ENCODE results near the gene GLG1. TPM values are rescaled to one million over a fixed set of nuclear protein-coding genes. Genes with fewer than 3 reads are reported as not detected.
A peak's percentile ranks its signal among the peaks of the same experiment; 100 is the strongest.
"Not testable (repeated sequence)": the region's sequence is repeated elsewhere in the genome, so short reads cannot be mapped to it uniquely, and the experiment has no call there.

The GLG1 gene
- total RNA-seq (2021): 487 and 587 TPM in 2 replicates
- Bru-seq, nascent RNA: percentile 99 among the genes with signal in this experiment
- BruChase-seq, experiment 1, labeled RNA remaining after a 2-hour chase: percentile 98 among the genes with signal in this experiment
- percentile 99 among the genes with signal in this experiment for BruChase-seq, experiment 2, labeled RNA remaining after a 6-hour chase
- long read RNA-seq, full-length matches to known transcripts: 465 of 690 reads
- long read RNA-seq, partial matches to known transcripts: 113 of 690 reads
- long read RNA-seq, other reads (novel, unspliced or antisense): 112 of 690 reads

DNA sequence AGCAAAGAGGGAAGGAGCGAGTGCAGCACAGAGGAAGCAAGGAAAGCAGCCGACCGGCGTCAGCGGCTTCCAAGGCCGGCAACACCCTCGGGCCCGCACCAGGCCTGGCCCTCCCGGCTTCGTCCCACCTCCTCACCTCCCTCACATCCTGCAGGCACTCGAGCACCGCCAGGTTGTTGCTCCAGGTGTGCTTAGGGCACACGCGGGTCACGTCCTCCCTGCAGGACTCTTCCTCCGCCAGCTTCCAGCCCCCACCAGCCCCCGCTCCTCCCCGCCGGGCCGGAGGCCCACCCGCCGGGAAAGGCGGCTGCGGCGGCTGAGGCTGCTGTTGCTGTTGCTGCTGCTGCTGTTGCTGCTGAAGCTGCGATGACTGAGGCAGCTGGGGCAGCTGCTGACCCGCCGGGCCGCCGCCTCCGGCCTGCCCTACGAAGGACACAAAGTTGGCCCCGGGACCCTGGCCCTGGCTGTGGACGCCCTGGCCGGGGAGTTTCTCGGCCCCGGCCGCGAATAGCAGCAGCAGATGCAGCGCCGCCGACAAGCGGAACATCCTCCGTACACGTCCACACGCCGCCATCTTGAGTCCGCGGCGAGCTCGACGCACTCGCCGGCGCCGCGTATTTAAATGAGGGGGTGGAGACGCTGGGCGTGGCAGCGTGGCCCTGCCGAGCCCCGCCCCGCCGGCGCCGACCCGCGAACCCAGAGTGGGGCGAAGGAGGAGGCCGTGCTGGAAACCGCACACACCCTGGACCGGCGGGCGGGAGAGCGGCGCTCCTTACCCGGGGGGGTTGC lies at the start of gene GLG1:
Gene GLG1 (minus strand): TSS at position 594 of the 789 bp plus-strand sequence. CDS start 20 bp downstream, at position 574.
- Histone ChIP-seq H3K9me3 (ENCODE audit: low read depth, low read length, poor library complexity, severe bottlenecking) (peaks cover 4% of the 10 kb centered on the region), H3K27me3 (replicated peaks; ENCODE audit: insufficient read depth, low read depth, low read length, poor library complexity) (no peaks in the 10 kb centered on the region), H3K36me3 (ENCODE audit: insufficient read depth, low read length, poor library complexity, severe bottlenecking) (peaks cover 17% of the 10 kb centered on the region), H3K27ac (ENCODE audit: low read depth, low read length, poor library complexity, severe bottlenecking) (peak within 1 kb of the TSS; percentile 94), H3K4me3 (ENCODE audit: low read depth, low read length, poor library complexity, severe bottlenecking) (peak within 1 kb of the TSS; percentile 85), H3K4me1 (ENCODE audit: insufficient read depth, low read length, poor library complexity, severe bottlenecking) (peaks cover 11% of the 10 kb centered on the region)
- no TSS peak for BruUV-seq (replicated peaks)
- ChIA-PET CTCF (no interaction called here), POLR2A (ENCODE audit: low non-redundant PET) (interaction anchor here (0.6 kb wide), 1 partner anchor 14 kb away, joined by 10 read pairs; no protein-coding TSS in a partner anchor)
- intact Hi-C loops (cut with micrococcal nuclease; ENCODE audit: unreplicated experiment): loop anchor here (10.0 kb wide), 1 partner anchor 112 kb away; no protein-coding TSS in a partner anchor
- no peak for TF ChIP-seq EZH2 (IDR thresholded peaks at IDR 0.05; ENCODE audit: borderline replicate concordance, low read depth, low read length, poor library complexity, severe bottlenecking)
- no peak for TF ChIP-seq CTCF (conservative IDR thresholded peaks at IDR 0.05; ENCODE audit: low read depth, low read length)
- DNase-seq (ENCODE audit: low spot score): peak; percentile 96

GRCh38 chr16:74654536-74655050 lies 47.7 kb upstream of the GLG1 start:
- no peak for TF ChIP-seq EZH2 (IDR thresholded peaks at IDR 0.05; ENCODE audit: borderline replicate concordance, low read depth, low read length, poor library complexity, severe bottlenecking)
- TF ChIP-seq CTCF (conservative IDR thresholded peaks at IDR 0.05; ENCODE audit: low read depth, low read length): no peak
- H3K27ac ChIP-seq (ENCODE audit: low read depth, low read length, poor library complexity, severe bottlenecking): peak overlapping the region; percentile 52
- no peak for DNase-seq (ENCODE audit: low spot score)
- peaks cover 37% of the 10 kb centered on the region for H3K4me1 ChIP-seq (ENCODE audit: insufficient read depth, low read length, poor library complexity, severe bottlenecking)
- intact Hi-C loops (cut with micrococcal nuclease; ENCODE audit: unreplicated experiment): loop anchor here (10.0 kb wide), 1 partner anchor 350 kb away; no protein-coding TSS in a partner anchor
- no peak overlapping the region for H3K4me3 ChIP-seq (ENCODE audit: low read depth, low read length, poor library complexity, severe bottlenecking)
- H3K27me3 ChIP-seq (replicated peaks; ENCODE audit: insufficient read depth, low read depth, low read length, poor library complexity): no peaks in the 10 kb centered on the region
- H3K9me3 ChIP-seq (ENCODE audit: low read depth, low read length, poor library complexity, severe bottlenecking): no peaks in the 10 kb centered on the region
- ChIA-PET POLR2A (ENCODE audit: low non-redundant PET) (interaction anchor here (0.6 kb wide), 1 partner anchor 106 kb away, joined by 3 read pairs; no protein-coding TSS in a partner anchor), CTCF (no interaction called here)
- BruUV-seq (replicated peaks): no TSS peak
- peaks cover 90% of the 10 kb centered on the region for H3K36me3 ChIP-seq (ENCODE audit: insufficient read depth, low read length, poor library complexity, severe bottlenecking)

DNA sequence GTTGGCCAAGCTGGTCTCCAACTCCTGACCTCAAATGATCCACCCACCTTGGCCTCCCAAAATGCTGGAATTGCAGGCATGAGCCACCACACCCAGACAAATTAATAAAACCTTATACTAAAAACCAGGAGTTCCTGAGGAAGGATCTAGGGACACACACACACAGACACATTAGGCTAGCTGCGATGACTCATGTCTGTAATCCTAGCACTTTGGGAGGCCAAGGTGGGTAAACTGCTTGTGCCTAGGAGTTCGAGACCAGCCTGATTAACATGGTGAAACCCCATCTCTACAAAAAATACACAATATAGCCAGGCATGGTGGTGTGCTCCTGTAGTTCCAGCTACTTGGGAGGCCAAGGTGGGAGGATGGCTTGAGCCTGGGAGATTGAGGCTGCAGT lies 46.0 kb upstream of the GLG1 start:
- intact Hi-C loops (cut with micrococcal nuclease; ENCODE audit: unreplicated experiment): loop anchor here (10.0 kb wide), 1 partner anchor 348 kb away; no protein-coding TSS in a partner anchor
- H3K9me3 ChIP-seq (ENCODE audit: low read depth, low read length, poor library complexity, severe bottlenecking); BruUV-seq (replicated peaks); CTCF ChIA-PET; H3K4me3 ChIP-seq (ENCODE audit: low read depth, low read length, poor library complexity, severe bottlenecking); POLR2A ChIA-PET (ENCODE audit: low non-redundant PET); H3K27me3 ChIP-seq (replicated peaks; ENCODE audit: insufficient read depth, low read depth, low read length, poor library complexity): not testable (repeated sequence)
- Histone ChIP-seq H3K27ac (ENCODE audit: low read depth, low read length, poor library complexity, severe bottlenecking) (peak overlapping the region; percentile 64), H3K36me3 (ENCODE audit: insufficient read depth, low read length, poor library complexity, severe bottlenecking) (peaks cover 90% of the 10 kb centered on the region), H3K4me1 (ENCODE audit: insufficient read depth, low read length, poor library complexity, severe bottlenecking) (peaks cover 35% of the 10 kb centered on the region)
- peak; percentile 33 for DNase-seq (ENCODE audit: low spot score)

Measured in A673 (cell line).